Measurements from ENCODE around the gene KDM6A. TPM values are rescaled to one million over a fixed set of nuclear protein-coding genes. Genes with fewer than 3 reads are reported as not detected.

Gene KDM6A
- polyA plus RNA-seq, 1 donor from 2014 or later = 25.1 TPM

GRCh38 chrX:44915361-44915868 lies 42.4 kb downstream of the KDM6A start:
- Histone ChIP-seq H3F3A (ENCODE audit: insufficient read depth, low read length, poor library complexity, severe bottlenecking) (no peaks in the 10 kb centered on the region), H3K27me3 (ENCODE audit: insufficient read depth, low read depth, low read length) (no peaks in the 10 kb centered on the region), H3K36me3 (ENCODE audit: insufficient read depth, low read length) (no peaks in the 10 kb centered on the region), H4K20me1 (ENCODE audit: insufficient read depth) (no peaks in the 10 kb centered on the region), H3K4me3 (ENCODE audit: low read length) (no peak overlapping the region), H3K9ac (ENCODE audit: low read length) (no peak overlapping the region), H3K9me3 (ENCODE audit: low read length) (no peaks in the 10 kb centered on the region), H3K27ac (ENCODE audit: low read length) (no peak overlapping the region), H3K9me2 (ENCODE audit: insufficient read depth, low read length) (no peaks in the 10 kb centered on the region), H3K4me2 (ENCODE audit: low read length) (no peak overlapping the region), H2AFZ (ENCODE audit: low read depth, low read length) (no peak overlapping the region), H3K79me2 (replicated peaks; ENCODE audit: insufficient read depth, low read length) (peaks cover 20% of the 10 kb centered on the region)
- no peak for TF ChIP-seq TAF1 (IDR thresholded peaks at IDR 0.05; ENCODE audit: low read depth)
- TF ChIP-seq RAD21 (conservative IDR thresholded peaks at IDR 0.05) = no peak
- no peak for TF ChIP-seq CTCF (IDR thresholded peaks at IDR 0.05; ENCODE audit: poor library complexity, severe bottlenecking)
- no peak for TF ChIP-seq REST (IDR thresholded peaks at IDR 0.05; ENCODE audit: borderline replicate concordance)
- TF ChIP-seq POLR2AphosphoS5 (IDR thresholded peaks at IDR 0.05) = no peak
- no peak for TF ChIP-seq EP300 (conservative IDR thresholded peaks at IDR 0.05; ENCODE audit: poor library complexity, severe bottlenecking)
- no peak for TF ChIP-seq MXI1 (conservative IDR thresholded peaks at IDR 0.05; ENCODE audit: poor library complexity, severe bottlenecking)

- Histone ChIP-seq H3K9me2 (ENCODE audit: insufficient read depth, low read length) (no peaks in the 10 kb centered on the region), H3K4me3 (ENCODE audit: low read length) (no peak overlapping the region), H3K4me2 (ENCODE audit: low read length) (no peak overlapping the region), H3K27ac (ENCODE audit: low read length) (no peak overlapping the region), H2AFZ (ENCODE audit: low read depth, low read length) (no peak overlapping the region), H3F3A (ENCODE audit: insufficient read depth, low read length, poor library complexity, severe bottlenecking) (no peaks in the 10 kb centered on the region), H3K9me3 (ENCODE audit: low read length) (no peaks in the 10 kb centered on the region), H3K79me2 (replicated peaks; ENCODE audit: insufficient read depth, low read length) (peaks cover 28% of the 10 kb centered on the region), H3K36me3 (ENCODE audit: insufficient read depth, low read length) (no peaks in the 10 kb centered on the region), H3K9ac (ENCODE audit: low read length) (no peak overlapping the region), H4K20me1 (ENCODE audit: insufficient read depth) (no peaks in the 10 kb centered on the region), H3K27me3 (ENCODE audit: insufficient read depth, low read depth, low read length) (no peaks in the 10 kb centered on the region)
- no peak for TF ChIP-seq POLR2AphosphoS5 (IDR thresholded peaks at IDR 0.05)
- no peak for TF ChIP-seq CTCF (IDR thresholded peaks at IDR 0.05; ENCODE audit: poor library complexity, severe bottlenecking)
- TF ChIP-seq EZH2 (IDR thresholded peaks at IDR 0.05; ENCODE audit: borderline replicate concordance, insufficient read depth, low read length, poor library complexity, severe bottlenecking) = no peak
Observed at GRCh38 chrX:44918722-44919121, 45.7 kb downstream of the KDM6A start.

All from neural cell (in vitro differentiated cells).